Activated naive CD4-positive, alpha-beta T cell treated with anti-CD3 and anti-CD28 coated beads, Interleukin-2, amount 10 ng/mL, durations not matched to agents 7 days and 5 days (primary cell): ENCODE measurements around the gene TMEM225B.
"Not testable (repeated sequence)": the region's sequence is repeated elsewhere in the genome, so short reads cannot be mapped to it uniquely, and the experiment has no call there.

Experiments
- CTCF ChIA-PET: fragments of 350-600 bp; sonication (Branson Sonifier 250); formaldehyde crosslinking; loops from one replicate; lab custom pipeline; 2021; ENCODE audit warnings: antibody characterized with exemption; lab: Charles Lee
- DNase-seq: peaks from one replicate; pipeline ENCODE4 v3.0.0-alpha.2; 2020
- H3K27ac Mint-ChIP-seq: one replicate; pipeline ENCODE4 v1.8.0; 2021; ENCODE audit warnings: mild to moderate bottlenecking, moderate library complexity, mixed read lengths
- H3K27me3 Mint-ChIP-seq: one replicate; pipeline ENCODE4 v1.8.0; 2021; ENCODE audit warnings: mild to moderate bottlenecking, mixed read lengths
- H3K36me3 Mint-ChIP-seq: one replicate; pipeline ENCODE4 v1.8.0; 2021; ENCODE audit warnings: mixed read lengths
- H3K4me1 Mint-ChIP-seq: one replicate; pipeline ENCODE4 v1.8.0; 2021; ENCODE audit warnings: mixed read lengths
- H3K4me3 Mint-ChIP-seq: one replicate; pipeline ENCODE4 v1.8.0; 2021; ENCODE audit warnings: mild to moderate bottlenecking, moderate library complexity, mixed read lengths
- H3K9me3 Mint-ChIP-seq: one replicate; pipeline ENCODE4 v1.8.0; 2021; ENCODE audit warnings: mixed read lengths

TMEM225B gene

GRCh38 chr7:99623091-99623693 lies 25.1 kb downstream of the TMEM225B start:
- DNase-seq = no peak
- Mint-ChIP-seq H3K36me3 (peaks cover 86% of the 10 kb centered on the region), H3K4me1 (peaks cover 70% of the 10 kb centered on the region), H3K9me3 (no peaks in the 10 kb centered on the region), H3K27me3 (no peaks in the 10 kb centered on the region), H3K4me3 (peak overlapping the region; percentile 78), H3K27ac (peak overlapping the region; percentile 95)
- CTCF ChIA-PET = no interaction called here

DNA sequence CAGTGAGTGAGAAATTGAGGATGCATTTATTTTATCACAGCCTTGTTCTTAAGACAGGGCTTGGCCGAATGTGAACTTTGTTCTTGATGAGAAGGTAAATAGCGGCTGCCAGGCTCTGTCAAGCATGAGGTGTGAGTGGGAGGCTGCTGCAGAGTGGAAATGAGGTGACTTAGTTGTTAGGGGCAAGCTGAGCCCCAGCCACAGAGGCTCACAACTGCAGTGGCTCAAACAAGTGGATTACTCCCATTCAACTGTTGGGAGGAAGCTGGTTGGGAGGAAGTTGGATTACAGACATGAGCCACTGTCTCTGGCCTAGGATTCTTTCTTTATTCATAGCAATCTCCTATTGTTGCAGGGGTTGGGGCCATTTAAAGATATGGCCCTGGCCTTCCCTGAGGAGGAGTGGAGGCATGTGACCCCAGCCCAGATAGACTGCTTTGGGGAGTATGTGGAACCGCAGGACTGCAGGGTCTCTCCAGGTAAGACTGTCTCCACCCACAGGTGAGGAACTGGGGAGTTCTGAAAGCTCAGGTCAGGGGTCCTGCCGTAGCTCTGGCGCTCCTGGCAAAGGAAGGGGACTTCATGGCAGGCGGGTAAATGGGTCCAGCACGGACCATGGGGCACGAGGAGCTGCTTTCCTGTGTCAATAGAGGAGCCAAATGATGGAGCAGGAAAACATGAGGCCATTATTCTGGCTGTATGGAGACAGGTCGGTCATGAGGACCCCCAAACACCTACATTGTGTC lies 25.8 kb downstream of the TMEM225B start:
- peak overlapping the region; percentile 95 for H3K27ac Mint-ChIP-seq
- H3K36me3 Mint-ChIP-seq = peaks cover 85% of the 10 kb centered on the region

GRCh38 chr7:99624484-99624883 lies 26.4 kb downstream of the TMEM225B start:
- no peaks in the 10 kb centered on the region for H3K9me3 Mint-ChIP-seq
- CTCF ChIA-PET = interaction anchor here (0.5 to 1.3 kb wide), 3 partner anchors 99 to 214 kb away, joined by 3 to 4 read pairs (median 3); no protein-coding TSS in a partner anchor

More for the DNA sequence above, 25.8 kb downstream of the TMEM225B start:
- H3K9me3 Mint-ChIP-seq = no peaks in the 10 kb centered on the region
- peak overlapping the region; percentile 78 for H3K4me3 Mint-ChIP-seq
- H3K27me3 Mint-ChIP-seq = no peaks in the 10 kb centered on the region
- peaks cover 63% of the 10 kb centered on the region for H3K4me1 Mint-ChIP-seq
- peak; percentile 30 for DNase-seq
- CTCF ChIA-PET = interaction anchor here (1.3 kb wide), 1 partner anchor 214 kb away, joined by 4 read pairs; no protein-coding TSS in a partner anchor

GRCh38 chr7:99625321-99625720 lies 27.3 kb downstream of the TMEM225B start:
- H3K27ac Mint-ChIP-seq = peak overlapping the region; percentile 95
- no peaks in the 10 kb centered on the region for H3K27me3 Mint-ChIP-seq
- no peaks in the 10 kb centered on the region for H3K9me3 Mint-ChIP-seq
- H3K36me3 Mint-ChIP-seq = peaks cover 82% of the 10 kb centered on the region
- DNase-seq = no peak
- H3K4me3 Mint-ChIP-seq = peak overlapping the region; percentile 78
- CTCF ChIA-PET = interaction anchor here (0.8 kb wide), 1 partner anchor 260 kb away, joined by 3 read pairs; no protein-coding TSS in a partner anchor
- H3K4me1 Mint-ChIP-seq = peaks cover 52% of the 10 kb centered on the region

More at GRCh38 chr7:99624484-99624883, 26.4 kb downstream of the TMEM225B start:
- peaks cover 57% of the 10 kb centered on the region for H3K4me1 Mint-ChIP-seq
- peak overlapping the region; percentile 95 for H3K27ac Mint-ChIP-seq
- H3K36me3 Mint-ChIP-seq = peaks cover 83% of the 10 kb centered on the region
- peak; percentile 86 for DNase-seq
- no peaks in the 10 kb centered on the region for H3K27me3 Mint-ChIP-seq
- H3K4me3 Mint-ChIP-seq = peak overlapping the region; percentile 78

GRCh38 chr7:99625961-99626360 lies 27.9 kb downstream of the TMEM225B start:
- DNase-seq = no peak
- Mint-ChIP-seq H3K9me3 (no peaks in the 10 kb centered on the region), H3K27me3 (no peaks in the 10 kb centered on the region), H3K36me3 (peaks cover 82% of the 10 kb centered on the region), H3K27ac (peak overlapping the region; percentile 61), H3K4me3 (peak overlapping the region; percentile 78), H3K4me1 (peaks cover 49% of the 10 kb centered on the region)
- CTCF ChIA-PET = interaction anchor here (0.8 kb wide), 1 partner anchor 261 kb away, joined by 3 read pairs; no protein-coding TSS in a partner anchor

DNA sequence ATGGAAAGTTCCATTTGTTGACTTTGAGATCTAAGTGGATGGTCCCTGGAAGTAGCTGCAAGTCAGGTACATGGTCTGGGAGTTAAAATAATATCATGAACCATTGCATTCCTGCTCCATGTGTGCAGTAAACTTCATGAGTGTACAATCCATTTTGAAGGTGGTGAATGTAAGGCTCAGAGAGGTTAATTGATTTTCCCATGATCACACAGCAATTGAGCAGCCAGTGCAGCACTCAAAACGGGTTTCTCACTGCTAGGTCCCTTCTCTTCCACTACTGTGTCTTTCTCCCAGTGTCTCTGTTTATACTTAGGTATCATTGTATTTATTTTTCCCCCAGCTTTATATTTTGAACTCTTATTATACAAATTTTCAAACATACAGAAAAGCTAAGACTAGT lies 28.6 kb downstream of the TMEM225B start:
- Mint-ChIP-seq H3K36me3 (peaks cover 82% of the 10 kb centered on the region), H3K27ac (no peak overlapping the region), H3K4me1 (peaks cover 45% of the 10 kb centered on the region), H3K9me3 (no peaks in the 10 kb centered on the region), H3K4me3 (no peak overlapping the region), H3K27me3 (no peaks in the 10 kb centered on the region)
- no peak for DNase-seq
- CTCF ChIA-PET = no interaction called here

DNA sequence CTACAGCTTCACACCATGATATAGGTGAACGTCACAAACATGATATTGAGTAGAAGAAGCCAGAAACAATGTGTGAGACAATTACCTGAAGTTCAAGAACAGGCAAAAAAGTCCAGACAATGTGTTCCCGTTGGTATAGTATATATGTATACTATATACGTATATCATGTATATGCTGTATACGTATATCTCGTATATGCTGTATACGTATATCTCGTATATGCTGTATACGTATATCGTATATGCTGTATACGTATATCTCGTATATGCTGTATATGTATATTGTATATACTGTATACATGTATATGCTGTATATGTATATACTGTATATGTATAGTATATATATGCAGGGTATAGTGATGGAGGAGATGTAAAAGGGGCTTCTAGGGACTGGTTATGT lies 29.4 kb downstream of the TMEM225B start:
- Mint-ChIP-seq H3K27me3 (no peaks in the 10 kb centered on the region), H3K9me3 (no peaks in the 10 kb centered on the region), H3K4me1 (peaks cover 41% of the 10 kb centered on the region), H3K36me3 (peaks cover 81% of the 10 kb centered on the region), H3K4me3 (no peak overlapping the region), H3K27ac (no peak overlapping the region)
- CTCF ChIA-PET = interaction anchor here (1.3 kb wide), 1 partner anchor 12 kb away, joined by 5 read pairs; no protein-coding TSS in a partner anchor
- DNase-seq = no peak

DNA sequence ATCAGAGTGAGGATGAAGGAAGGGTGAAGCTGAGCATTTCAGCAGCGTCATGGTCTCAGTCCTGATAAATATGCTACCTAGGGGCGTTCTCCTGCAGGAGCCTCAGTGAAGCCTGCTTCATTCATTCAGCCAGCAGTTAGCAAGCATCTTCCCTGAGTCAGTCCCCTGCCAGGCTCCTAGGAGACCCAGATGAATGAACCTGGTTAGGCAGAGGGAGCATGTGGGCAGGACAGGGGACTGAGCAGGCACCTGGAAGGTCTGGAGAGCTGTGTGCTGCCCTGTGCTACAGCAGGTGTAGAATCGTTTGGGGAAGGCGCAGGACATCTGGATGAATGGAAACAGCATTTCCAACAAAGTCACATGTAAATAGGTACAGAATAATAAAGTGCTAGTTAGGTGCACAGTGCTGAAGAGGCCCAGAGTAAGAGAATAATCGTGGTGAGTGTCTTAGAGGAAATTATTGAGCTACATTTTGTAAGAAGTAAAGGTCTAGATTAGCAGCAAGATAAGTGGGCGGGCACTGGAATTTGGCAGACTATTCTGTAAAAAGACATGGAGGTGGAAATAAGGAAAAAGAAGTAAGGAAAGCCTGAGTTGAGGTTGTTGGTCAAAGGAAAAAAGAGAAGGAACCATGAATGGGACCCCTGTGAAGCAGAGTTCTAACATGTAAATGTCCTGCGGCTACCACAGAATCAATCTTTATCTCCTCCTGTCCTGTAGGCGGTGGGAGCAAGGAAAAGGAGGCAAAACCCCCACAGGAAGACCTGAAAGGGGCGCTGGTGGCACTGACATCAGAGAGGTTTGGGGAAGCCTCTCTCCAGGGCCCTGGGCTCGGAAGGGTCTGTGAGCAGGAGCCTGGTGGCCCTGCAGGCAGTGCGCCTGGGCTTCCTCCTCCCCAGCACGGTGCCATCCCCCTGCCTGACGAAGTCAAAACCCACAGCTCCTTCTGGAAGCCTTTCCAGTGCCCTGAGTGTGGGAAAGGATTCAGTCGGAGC lies 30.7 kb downstream of the TMEM225B start:
- Mint-ChIP-seq H3K36me3 (peaks cover 76% of the 10 kb centered on the region), H3K27ac (peak overlapping the region; percentile 63), H3K27me3 (no peaks in the 10 kb centered on the region), H3K4me3 (no peak overlapping the region), H3K9me3 (no peaks in the 10 kb centered on the region), H3K4me1 (peaks cover 30% of the 10 kb centered on the region)
- CTCF ChIA-PET = interaction anchor here (1.3 kb wide), 1 partner anchor 13 kb away, joined by 5 read pairs; no protein-coding TSS in a partner anchor
- DNase-seq = no peak

- Mint-ChIP-seq H3K4me3 (no peak overlapping the region), H3K27me3 (no peaks in the 10 kb centered on the region), H3K9me3 (no peaks in the 10 kb centered on the region), H3K27ac (no peak overlapping the region), H3K36me3 (peaks cover 70% of the 10 kb centered on the region), H3K4me1 (peaks cover 21% of the 10 kb centered on the region)
- DNase-seq = no peak
- CTCF ChIA-PET = interaction anchor here (0.9 kb wide), 1 partner anchor 284 kb away, joined by 4 read pairs; no protein-coding TSS in a partner anchor
These were observed 31.6 kb downstream of the TMEM225B start for GRCh38 chr7:99629643-99630042.

- Mint-ChIP-seq H3K27ac (peak overlapping the region; percentile 65), H3K4me1 (peaks cover 4% of the 10 kb centered on the region), H3K27me3 (no peaks in the 10 kb centered on the region), H3K36me3 (peaks cover 59% of the 10 kb centered on the region), H3K4me3 (no peak overlapping the region), H3K9me3 (no peaks in the 10 kb centered on the region)
- no peak for DNase-seq
- CTCF ChIA-PET = interaction anchor here (0.9 to 1.5 kb wide), 4 partner anchors 10 to 207 kb away, joined by 3 to 6 read pairs (median 3); no protein-coding TSS in a partner anchor
These were observed 33.4 kb downstream of the TMEM225B start for GRCh38 chr7:99631295-99632109.

DNA sequence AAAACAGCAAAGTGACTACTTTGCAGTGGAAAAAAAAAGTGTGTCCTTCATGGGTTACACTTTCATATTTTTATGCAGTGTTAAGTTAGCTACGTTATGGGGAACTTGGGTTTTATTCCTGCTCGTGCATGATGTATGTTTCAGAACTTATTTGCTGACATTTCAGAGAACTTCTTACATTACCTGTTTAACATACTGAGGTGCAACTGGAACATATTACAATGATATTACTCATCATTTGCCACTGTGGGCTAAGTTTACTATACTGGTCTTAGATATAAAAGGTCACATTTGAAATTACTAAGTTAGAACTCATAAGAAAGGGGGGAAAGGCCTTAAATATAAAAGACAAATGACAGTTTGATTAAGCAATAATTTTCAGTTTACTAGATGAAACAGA lies 39.3 kb downstream of the TMEM225B start:
- H3K4me1 Mint-ChIP-seq, H3K9me3 Mint-ChIP-seq, H3K4me3 Mint-ChIP-seq, H3K27ac Mint-ChIP-seq, DNase-seq, CTCF ChIA-PET, H3K27me3 Mint-ChIP-seq: not testable (repeated sequence)
- H3K36me3 Mint-ChIP-seq = peaks cover 35% of the 10 kb centered on the region

DNA sequence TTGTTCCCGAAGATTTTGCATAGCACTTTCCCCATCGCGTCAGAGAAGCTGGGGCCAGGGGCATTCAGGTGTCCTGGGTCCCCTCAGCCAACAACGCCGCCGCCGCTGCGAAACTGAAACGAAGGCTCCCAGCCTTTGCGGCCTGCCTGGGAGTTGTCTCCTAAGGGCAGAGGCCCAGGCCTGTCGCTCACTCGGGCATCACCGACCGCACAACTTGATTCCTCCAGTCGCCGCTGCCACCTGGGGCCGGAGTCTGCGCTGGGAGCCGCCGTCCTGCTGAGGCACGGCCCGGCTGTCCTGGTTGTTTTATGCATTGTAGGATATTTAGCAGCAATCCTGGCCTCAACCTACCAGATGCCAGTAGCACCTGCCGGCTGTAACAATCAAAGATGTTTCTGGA lies 40.7 kb downstream of the TMEM225B start:
- CTCF ChIA-PET = no interaction called here
- no peaks in the 10 kb centered on the region for H3K9me3 Mint-ChIP-seq
- no peak overlapping the region for H3K27ac Mint-ChIP-seq
- DNase-seq = no peak
- H3K36me3 Mint-ChIP-seq = peaks cover 31% of the 10 kb centered on the region
- H3K4me3 Mint-ChIP-seq = no peak overlapping the region
- H3K27me3 Mint-ChIP-seq = no peaks in the 10 kb centered on the region
- H3K4me1 Mint-ChIP-seq = no peaks in the 10 kb centered on the region

DNA sequence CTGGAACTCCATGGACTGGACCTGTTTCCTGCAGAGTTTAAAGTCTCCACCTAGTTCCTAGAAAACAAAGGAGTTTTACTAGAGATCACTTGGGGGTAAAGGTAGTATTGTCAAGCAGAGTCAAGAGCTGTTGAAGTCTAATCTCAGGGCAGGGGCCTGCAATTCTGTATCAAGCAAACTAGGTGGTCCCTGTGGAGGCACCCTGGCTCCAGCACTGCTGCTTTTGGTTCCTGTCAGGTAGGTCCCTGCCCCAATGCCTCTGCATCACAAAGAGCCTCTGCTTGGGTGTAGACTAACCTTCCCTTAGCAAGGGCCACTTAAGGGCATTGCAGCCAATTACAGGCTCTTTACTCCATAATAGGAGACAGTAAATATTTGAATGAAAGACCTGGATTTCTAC lies 41.2 kb downstream of the TMEM225B start:
- CTCF ChIA-PET = no interaction called here
- Mint-ChIP-seq H3K9me3 (no peaks in the 10 kb centered on the region), H3K4me1 (no peaks in the 10 kb centered on the region), H3K27ac (no peak overlapping the region), H3K27me3 (no peaks in the 10 kb centered on the region), H3K36me3 (peaks cover 29% of the 10 kb centered on the region), H3K4me3 (no peak overlapping the region)
- DNase-seq = no peak
